HepG2 (cell line): Measurements from ENCODE around the gene LPAR1. TPM values are rescaled to one million over a fixed set of nuclear protein-coding genes. Genes with fewer than 3 reads are reported as not detected.

ENCODE experiments used
- ATAC-seq: fragments of 200-7000 bp; cut with Tn5 transposase; 3 replicates; pipeline ENCODE4 v1.9.1; 2020; ENCODE audit warnings: mild to moderate bottlenecking, moderate library complexity
- BruUV-seq: library from RNA; stranded (reverse); fragments of 400-500 nt; replicated peaks from 2 replicates; lab custom pipeline; 2021; lab: Mats Ljungman, UMichigan
- CTCF ChIA-PET: fragments of 300-600 bp; formaldehyde crosslinking; extraction: SDS; loops from one replicate; lab custom pipeline; 2021; ENCODE audit warnings: low total read pairs, inconsistent platforms, low intra/inter-chr PET ratio; lab: Yijun Ruan, JAX
- POLR2A ChIA-PET: fragments of 350-600 bp; sonication (Branson Sonifier 250); formaldehyde crosslinking; loops from one replicate; lab custom pipeline; 2020; ENCODE audit warnings: antibody characterized with exemption, inconsistent platforms; lab: Yijun Ruan, JAX
- DNase-seq: peaks from one replicate; pipeline ENCODE4 v3.0.0-alpha.2; 2015; ENCODE audit warnings: low spot score
- FAIRE-seq: peaks from 3 replicates; lab custom pipeline; 2011; peaks lifted over from hg19 to GRCh38; lab: Jason Lieb, UNC
- H2AFZ ChIP-seq: one replicate; pipeline ENCODE4 v1.6.1; 2011; ENCODE audit warnings: low read length, inconsistent platforms
- H3K27ac ChIP-seq: fragments of 300-600 bp; 3 replicates; pipeline ENCODE4 v1.8.0; 2011; ENCODE audit warnings: mixed run types, mild to moderate bottlenecking, mixed read lengths, low read length, inconsistent platforms; ENCODE audit not compliant: insufficient read depth; ENCODE audit errors: extremely low read length
- H3K27me3 ChIP-seq, 2 experiments: fragments of 200-600 bp in 1 of 2; 2 replicates in 1 of 2; 3 replicates in 1 of 2; pipeline versions ENCODE4 v1.6.0 to v1.8.0; 2011; ENCODE audit warnings: low read length in 2 of 2, mild to moderate bottlenecking in 2 of 2, moderate library complexity in 2 of 2, inconsistent platforms in 1 of 2; ENCODE audit not compliant: insufficient read depth in 2 of 2, control insufficient read depth in 1 of 2
- H3K36me3 ChIP-seq, 2 experiments: fragments of 200-600 bp in 1 of 2; replicated peaks in 1 of 2; 2 replicates in 1 of 2; 3 replicates in 1 of 2; pipeline versions ENCODE4 v1.5.1 to v1.8.0; 2011; ENCODE audit warnings: low read length in 2 of 2, inconsistent platforms in 1 of 2; ENCODE audit not compliant: insufficient read depth in 2 of 2, control insufficient read depth in 1 of 2
- H3K4me1 ChIP-seq: 2 replicates; pipeline ENCODE4 v1.5.1; 2012; ENCODE audit warnings: low read length, inconsistent platforms; ENCODE audit not compliant: insufficient read depth
- H3K4me2 ChIP-seq: 2 replicates; pipeline ENCODE4 v1.6.0; 2011; ENCODE audit warnings: low read depth, low read length, inconsistent platforms
- H3K4me3 ChIP-seq, 3 experiments: fragments of 200-600 bp in 1 of 3; sonication (generic), shearing (Covaris generic) in 1 of 3; replicated peaks in 1 of 3; 2 replicates each; pipeline ENCODE4 v1.5.1; 2011 to 2016; ENCODE audit warnings: low read length in 3 of 3, inconsistent platforms in 2 of 3, low read depth in 2 of 3, mild to moderate bottlenecking in 2 of 3, control low read depth in 1 of 3, mixed read lengths in 1 of 3; ENCODE audit not compliant: insufficient read depth in 1 of 3
- H3K79me2 ChIP-seq: one replicate; pipeline ENCODE4 v1.6.1; 2011; ENCODE audit warnings: low read length, inconsistent platforms; ENCODE audit not compliant: insufficient read depth
- H3K9ac ChIP-seq: 2 replicates; pipeline ENCODE4 v1.6.0; 2011; ENCODE audit warnings: mild to moderate bottlenecking, low read depth, low read length, inconsistent platforms; ENCODE audit not compliant: insufficient read depth
- H3K9me3 ChIP-seq: 2 replicates; pipeline ENCODE4 v1.5.1; 2012; ENCODE audit warnings: mild to moderate bottlenecking, low read length
- H4K20me1 ChIP-seq: 2 replicates; pipeline ENCODE4 v1.6.0; 2011; ENCODE audit warnings: inconsistent platforms, mild to moderate bottlenecking, low read length, moderate library complexity; ENCODE audit not compliant: insufficient read depth
- CCDC6 ChIP-seq: sonication (generic); formaldehyde crosslinking; IDR thresholded peaks from 2 replicates; pipeline ENCODE4 v1.8.1; 2022; ENCODE audit warnings: mild to moderate bottlenecking, missing genetic modification reagents, moderate library complexity
- CENPX ChIP-seq: sonication (generic); formaldehyde crosslinking; IDR thresholded peaks from 2 replicates; pipeline ENCODE4 v1.9.0; 2021; ENCODE audit warnings: mild to moderate bottlenecking, missing genetic modification reagents, moderate library complexity
- EEA1 ChIP-seq: sonication (generic); formaldehyde crosslinking; IDR thresholded peaks from 2 replicates; pipeline ENCODE4 v1.5.1; 2020; ENCODE audit warnings: mild to moderate bottlenecking, missing genetic modification reagents, borderline replicate concordance
- MIER3 ChIP-seq: IDR thresholded peaks from 2 replicates; pipeline ENCODE4 v1.6.1; 2016; ENCODE audit warnings: missing compliant biosample characterization, borderline replicate concordance
- RFX3 ChIP-seq: IDR thresholded peaks from 2 replicates; pipeline ENCODE4 v1.6.1; 2016; ENCODE audit warnings: missing biosample characterization, missing genetic modification reagents
- RXRB ChIP-seq: IDR thresholded peaks from 2 replicates; pipeline ENCODE4 v1.6.1; 2016; ENCODE audit warnings: borderline replicate concordance, missing genetic modification reagents, missing compliant biosample characterization
- SKI ChIP-seq: fragments of 450-650 bp; IDR thresholded peaks from one replicate; pipeline ENCODE4 v1.6.1; 2018; ENCODE audit warnings: mild to moderate bottlenecking; ENCODE audit not compliant: partially characterized antibody
- SPEN ChIP-seq: sonication (generic); formaldehyde crosslinking; IDR thresholded peaks from 2 replicates; pipeline ENCODE4 v1.5.1; 2020; ENCODE audit warnings: low read depth, mild to moderate bottlenecking, missing genetic modification reagents
- SSRP1 ChIP-seq: IDR thresholded peaks from 2 replicates; pipeline ENCODE4 v1.6.1; 2016; ENCODE audit warnings: control low read depth
- TGIF2 ChIP-seq: IDR thresholded peaks from 2 replicates; pipeline ENCODE4 v1.6.1; 2016; ENCODE audit warnings: control low read depth, missing compliant biosample characterization
- ZNF20 ChIP-seq: sonication (generic); formaldehyde crosslinking; IDR thresholded peaks from 2 replicates; pipeline ENCODE4 v1.4.0; 2020; ENCODE audit warnings: mild to moderate bottlenecking, moderate library complexity, missing genetic modification reagents
- ZNF317 ChIP-seq: sonication (generic); formaldehyde crosslinking; IDR thresholded peaks from 2 replicates; pipeline ENCODE4 v1.5.0; 2020; ENCODE audit warnings: mild to moderate bottlenecking, missing genetic modification reagents
- ZNF484 ChIP-seq: sonication (generic); formaldehyde crosslinking; IDR thresholded peaks from 2 replicates; pipeline ENCODE4 v1.5.1; 2020; ENCODE audit warnings: mild to moderate bottlenecking, low read depth, missing genetic modification reagents, borderline replicate concordance
- ZNF678 ChIP-seq: sonication (generic); formaldehyde crosslinking; IDR thresholded peaks from 2 replicates; pipeline ENCODE4 v1.4.0; 2020; ENCODE audit warnings: mild to moderate bottlenecking, missing genetic modification reagents
- WGBS: methylation state at CpG from one replicate; pipeline ENCODE4 v1.1.6; 2017; ENCODE audit warnings: low lambda C conversion rate; 5-methylcytosine and 5-hydroxymethylcytosine counted together
- in situ Hi-C: cut with HindIII; loops from 2 replicates; pipeline ENCODE4 v1.10.0; 2017; ENCODE audit warnings: low pct_unique_long_range_greater_than_20kb; ENCODE audit not compliant: extremely low pct_ligation_motif_present
- intact Hi-C: fragments of 100-400 bp; cut with micrococcal nuclease; formaldehyde crosslinking; loops from one replicate; pipeline ENCODE4 v1.10.0; 2022; ENCODE audit not compliant: unreplicated experiment
- polyA plus RNA-seq, 8 experiments: library from polyadenylated mRNA; depleted of rRNA in 3 of 8; stranded (reverse) in 7 of 8; unstranded in 1 of 8; fragments of >200 nt; fragmentation: Illumina TruSeq in 4 of 8; extraction: Trizol in 4 of 8; gene quantifications; 2 replicates each; pipeline versions ENCODE4 v1.2.1 to v1.2.3, GENCODE V29; 2011 to 2016; ENCODE audit warnings: low read depth in 4 of 8, missing spikeins in 1 of 8, mixed read lengths in 1 of 8; ENCODE audit not compliant: insufficient read depth in 1 of 8
- total RNA-seq, 5 experiments: library from RNA; depleted of rRNA; stranded (reverse); fragments of >200 nt; fragmentation: Illumina TruSeq; extraction: Trizol; gene quantifications; 2 replicates each; pipeline ENCODE4 v1.2.3, GENCODE V29; 2016; ENCODE audit warnings: low read depth in 1 of 5
- TF ChIP-seq, protein P1 (sequence below): sonication (generic); formaldehyde crosslinking; IDR thresholded peaks from 2 replicates; pipeline ENCODE4 v1.5.0; 2020; ENCODE audit warnings: mild to moderate bottlenecking, missing genetic modification reagents
- TF ChIP-seq, protein P2 (sequence below), 2 experiments: sonication (generic) in 1 of 2; formaldehyde crosslinking in 1 of 2; IDR thresholded peaks; 2 replicates each; pipeline versions ENCODE4 v1.5.1 to v1.6.1; 2011 to 2020; ENCODE audit warnings: borderline replicate concordance in 1 of 2, low read depth in 1 of 2, low read length in 1 of 2, mild to moderate bottlenecking in 1 of 2, missing genetic modification reagents in 1 of 2, moderate library complexity in 1 of 2

The LPAR1 gene
- total and polyA plus RNA-seq, 2 of the 13 experiments (the other 11 are each of a cell fraction or from before 2014, with no cell fraction given), result not detected

DNA sequence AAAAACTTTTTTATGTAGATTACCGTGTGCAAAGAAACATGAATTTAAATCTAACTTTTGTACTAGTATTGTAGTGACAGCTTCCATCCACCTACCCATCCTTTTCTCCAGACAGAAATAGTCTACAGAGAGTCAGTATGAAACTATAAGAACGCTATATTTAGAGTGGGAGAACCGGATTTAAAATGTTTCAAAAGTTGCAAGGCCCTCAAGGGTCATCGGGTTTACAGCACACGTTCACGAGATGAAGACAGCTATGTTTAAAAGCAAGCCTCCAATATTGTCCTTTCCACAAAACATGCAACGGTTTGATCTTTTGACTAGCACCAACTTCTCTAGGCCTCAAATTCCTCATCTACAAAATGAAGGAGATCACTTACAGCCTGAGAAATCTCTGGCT lies 139.9 kb downstream of the LPAR1 start:
- no peaks in the 10 kb centered on the region for H3K36me3 ChIP-seq
- in situ Hi-C loops (loop anchor here (25.0 kb wide), 1 partner anchor 389 kb away; no protein-coding TSS in a partner anchor), intact Hi-C loops (no loop called here)
- ChIA-PET CTCF (no interaction called here), POLR2A (no interaction called here)
- no peak overlapping the region for H3K4me2 ChIP-seq
- 21% methylated on average over 7 of the region's 7 CpGs for WGBS
- DNase-seq, result no peak
- no peak overlapping the region for H3K9ac ChIP-seq
- ATAC-seq, result no peak
- no peak overlapping the region for H3K27ac ChIP-seq
- no TSS peak for BruUV-seq
- no peak for FAIRE-seq
- no peaks in the 10 kb centered on the region for H3K4me1 ChIP-seq
- no peaks in the 10 kb centered on the region for H4K20me1 ChIP-seq
- no peaks in the 10 kb centered on the region for H3K27me3 ChIP-seq
- no peak overlapping the region for H3K4me3 ChIP-seq
- no peak overlapping the region for H2AFZ ChIP-seq
- TF ChIP-seq CCDC6 (CRISPR knock-in tag), result no peak
- no peak for TF ChIP-seq MIER3 (CRISPR knock-in tag)
- TF ChIP-seq SKI, result no peak
- TF ChIP-seq SPEN (CRISPR knock-in tag), result no peak
- no peak for TF ChIP-seq SSRP1 (CRISPR knock-in tag)
- no peak for TF ChIP-seq ZNF678 (CRISPR knock-in tag)
- TF ChIP-seq RFX3, result no peak
- no peak for TF ChIP-seq ZNF317 (CRISPR knock-in tag)
- no peak for TF ChIP-seq ZNF484 (CRISPR knock-in tag)
- no peak for TF ChIP-seq CENPX (CRISPR knock-in tag)
- TF ChIP-seq, protein P1, sequence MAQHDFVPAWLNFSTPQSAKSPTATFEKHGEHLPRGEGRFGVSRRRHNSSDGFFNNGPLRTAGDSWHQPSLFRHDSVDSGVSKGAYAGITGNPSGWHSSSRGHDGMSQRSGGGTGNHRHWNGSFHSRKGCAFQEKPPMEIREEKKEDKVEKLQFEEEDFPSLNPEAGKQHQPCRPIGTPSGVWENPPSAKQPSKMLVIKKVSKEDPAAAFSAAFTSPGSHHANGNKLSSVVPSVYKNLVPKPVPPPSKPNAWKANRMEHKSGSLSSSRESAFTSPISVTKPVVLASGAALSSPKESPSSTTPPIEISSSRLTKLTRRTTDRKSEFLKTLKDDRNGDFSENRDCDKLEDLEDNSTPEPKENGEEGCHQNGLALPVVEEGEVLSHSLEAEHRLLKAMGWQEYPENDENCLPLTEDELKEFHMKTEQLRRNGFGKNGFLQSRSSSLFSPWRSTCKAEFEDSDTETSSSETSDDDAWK (CRISPR knock-in tag), result no peak
- TF ChIP-seq, protein P2, sequence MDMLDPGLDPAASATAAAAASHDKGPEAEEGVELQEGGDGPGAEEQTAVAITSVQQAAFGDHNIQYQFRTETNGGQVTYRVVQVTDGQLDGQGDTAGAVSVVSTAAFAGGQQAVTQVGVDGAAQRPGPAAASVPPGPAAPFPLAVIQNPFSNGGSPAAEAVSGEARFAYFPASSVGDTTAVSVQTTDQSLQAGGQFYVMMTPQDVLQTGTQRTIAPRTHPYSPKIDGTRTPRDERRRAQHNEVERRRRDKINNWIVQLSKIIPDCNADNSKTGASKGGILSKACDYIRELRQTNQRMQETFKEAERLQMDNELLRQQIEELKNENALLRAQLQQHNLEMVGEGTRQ (IDR thresholded peaks at IDR 0.05; ENCODE audit: low read depth, low read length), result no peak
- TF ChIP-seq, protein P2 (CRISPR knock-in tag; IDR thresholded peaks at IDR 0.05; ENCODE audit: borderline replicate concordance), result no peak
- no peak for TF ChIP-seq ZNF20 (CRISPR knock-in tag)
- no peak for TF ChIP-seq RXRB (CRISPR knock-in tag)
- TF ChIP-seq TGIF2 (CRISPR knock-in tag), result no peak
- no peak for TF ChIP-seq EEA1 (CRISPR knock-in tag)
- H3K79me2 ChIP-seq, result no peaks in the 10 kb centered on the region
- H3K9me3 ChIP-seq, result no peaks in the 10 kb centered on the region; the same call in none of the 2 replicates
